Ishikawa (cell line): ENCODE results near the gene LHPP.

Experiments used
- CEBPB ChIP-seq: IDR thresholded peaks from 2 replicates; pipeline ENCODE4 v1.6.1; 2012
- CREB1 ChIP-seq: IDR thresholded peaks from 2 replicates; pipeline ENCODE4 v1.6.1; 2012; ENCODE audit warnings: low read depth
- EGR1 ChIP-seq: IDR thresholded peaks from 2 replicates; pipeline ENCODE4 v1.6.1; 2012
- EP300 ChIP-seq: IDR thresholded peaks from 2 replicates; pipeline ENCODE4 v1.6.1; 2012; ENCODE audit warnings: borderline replicate concordance
- FOXM1 ChIP-seq: IDR thresholded peaks from 2 replicates; pipeline ENCODE4 v1.6.1; 2012; ENCODE audit warnings: low read depth, borderline replicate concordance
- MAX ChIP-seq: IDR thresholded peaks from 2 replicates; pipeline ENCODE4 v1.6.1; 2012
- NFIC ChIP-seq: IDR thresholded peaks from 2 replicates; pipeline ENCODE4 v1.6.1; 2012
- RAD21 ChIP-seq: IDR thresholded peaks from 2 replicates; pipeline ENCODE4 v1.6.1; 2012; ENCODE audit warnings: low read depth
- REST ChIP-seq: IDR thresholded peaks from 2 replicates; pipeline ENCODE4 v1.6.1; 2012; ENCODE audit warnings: low read depth, mild to moderate bottlenecking
- TAF1 ChIP-seq: IDR thresholded peaks from 2 replicates; pipeline ENCODE4 v1.6.1; 2012; ENCODE audit warnings: low read depth, mild to moderate bottlenecking
- TCF12 ChIP-seq: IDR thresholded peaks from 2 replicates; pipeline ENCODE4 v1.6.1; 2012; ENCODE audit warnings: low read depth
- TEAD4 ChIP-seq: IDR thresholded peaks from 2 replicates; pipeline ENCODE4 v1.6.1; 2012
- USF1 ChIP-seq: IDR thresholded peaks from 2 replicates; pipeline ENCODE4 v1.6.1; 2012
- YY1 ChIP-seq: IDR thresholded peaks from 2 replicates; pipeline ENCODE4 v1.6.1; 2012; ENCODE audit warnings: low read depth
- ZBTB7A ChIP-seq: IDR thresholded peaks from 2 replicates; pipeline ENCODE4 v1.6.1; 2012; ENCODE audit warnings: low read depth

LHPP gene

GRCh38 chr10:124436191-124436638 lies 25.4 kb upstream of the LHPP start:
- TF ChIP-seq TCF12 (no peak), CEBPB (no peak), YY1 (no peak), ZBTB7A (no peak), CREB1 (no peak), REST (no peak), FOXM1 (no peak), EGR1 (no peak)

- no peak for TF ChIP-seq TAF1
- TF ChIP-seq NFIC: no peak
- TF ChIP-seq RAD21: no peak
- TF ChIP-seq EGR1: no peak
These were observed 14.5 kb upstream of the LHPP start for GRCh38 chr10:124446830-124447750.

- TF ChIP-seq EP300: no peak
These were observed 13.7 kb upstream of the LHPP start for GRCh38 chr10:124447751-124448466.

- TF ChIP-seq EP300 (no peak), FOXM1 (no peak), TAF1 (no peak), YY1 (no peak)
These were observed 12.9 kb upstream of the LHPP start for GRCh38 chr10:124448696-124449169.

- no peak for TF ChIP-seq NFIC
- TF ChIP-seq TCF12: 0 out of 2 replicates have a peak, but pooled peaks have one; percentile 10
- TF ChIP-seq CEBPB: no peak
- TF ChIP-seq REST: no peak
- TF ChIP-seq FOXM1: no peak
- TF ChIP-seq EP300: no peak
- no peak for TF ChIP-seq CREB1
- peak; percentile 96 for TF ChIP-seq ZBTB7A
- no peak for TF ChIP-seq RAD21
- TF ChIP-seq TEAD4: peak; percentile 20; the same call in 1 of the 2 replicates
- no peak; the same call in 1 of the 2 replicates for TF ChIP-seq YY1
- TF ChIP-seq EGR1: no peak
- no peak; the same call in 1 of the 2 replicates for TF ChIP-seq TAF1
- peak; percentile 92 for TF ChIP-seq MAX
- no peak for TF ChIP-seq USF1
These were observed 12.2 kb upstream of the LHPP start for GRCh38 chr10:124449170-124450011.

- 0 out of 2 replicates have a peak, but pooled peaks have one; percentile 4 for TF ChIP-seq FOXM1
- no peak for TF ChIP-seq CREB1
- TF ChIP-seq ZBTB7A: no peak
- TF ChIP-seq TAF1: peak; percentile 23; the same call in 1 of the 2 replicates
- peak; percentile 48; the same call in 1 of the 2 replicates for TF ChIP-seq USF1
- no peak for TF ChIP-seq REST
- TF ChIP-seq NFIC: no peak
- TF ChIP-seq TEAD4: no peak
- 0 out of 2 replicates have a peak, but pooled peaks have one; percentile 27 for TF ChIP-seq YY1
- no peak for TF ChIP-seq MAX
- TF ChIP-seq RAD21: no peak
- no peak for TF ChIP-seq EP300
- TF ChIP-seq EGR1: no peak
- TF ChIP-seq CEBPB: no peak
- peak; percentile 4; the same call in 1 of the 2 replicates for TF ChIP-seq TCF12
These were observed 11.4 kb upstream of the LHPP start, which contains the start of gene NKX1-2 for GRCh38 chr10:124450012-124450782. TSS of gene NKX1-2 (minus strand) at chr10:124450035. CDS start at chr10:124449943, 92 bp downstream.
